Body of pancreas (tissue), 4 donors: ENCODE data around the gene NUCKS1. TPM values are rescaled to one million over a fixed set of nuclear protein-coding genes. Genes with fewer than 3 reads are reported as not detected.
A peak's percentile ranks its signal among the peaks of the same experiment; 100 is the strongest.

Experiments
- ATAC-seq: fragments of 150-250 bp; one replicate; pipeline ENCODE4 v1.9.1; 2016
- DNase-seq, 4 donors: peaks; one replicate each; pipeline ENCODE4 v3.0.0-alpha.2; 2019
- H3K27ac ChIP-seq, 4 donors: fragments of 200-600 bp; sonication (generic); 1 replicate in 3 of 4; 2 replicates in 1 of 4; pipeline versions ENCODE4 v1.5.1 to v1.6.1; 2016 to 2019; ENCODE audit warnings: mild to moderate bottlenecking in 1 of 4, mixed read lengths in 1 of 4, moderate library complexity in 1 of 4
- H3K27me3 ChIP-seq, 2 donors: fragments of 200-600 bp; sonication (generic); one replicate each; pipeline ENCODE4 v1.6.0; 2016; ENCODE audit warnings: mild to moderate bottlenecking in 1 of 2
- H3K36me3 ChIP-seq, 2 donors: fragments of 200-600 bp; sonication (generic); replicated peaks in 1 of 2; 2 replicates each; pipeline ENCODE4 v1.5.1; 2016; ENCODE audit warnings: low read depth in 2 of 2; ENCODE audit not compliant: insufficient read depth in 1 of 2
- H3K4me1 ChIP-seq: fragments of 200-600 bp; sonication (generic); one replicate; pipeline ENCODE4 v1.6.0; 2016
- H3K4me3 ChIP-seq, 2 donors: fragments of 200-600 bp; sonication (generic); 1 replicate in 1 of 2; 2 replicates in 1 of 2; pipeline ENCODE4 v1.5.1; 2016 to 2019
- H3K9me3 ChIP-seq, 3 donors: fragments of 200-600 bp; sonication (generic); 1 replicate in 2 of 3; 2 replicates in 1 of 3; pipeline ENCODE4 v1.5.1; 2016
- CTCF ChIP-seq, 7 experiments: fragments of 450-650 bp in 4 of 7; fragments of 200-600 bp in 3 of 7; sonication (generic) in 3 of 7; IDR thresholded peaks; one replicate each; pipeline ENCODE4 v1.5.1; 2016 to 2019; ENCODE audit warnings: antibody characterized with exemption in 7 of 7
- POLR2A ChIP-seq, 3 donors: fragments of 450-650 bp; IDR thresholded peaks; one replicate each; pipeline ENCODE4 v1.6.1; 2016; ENCODE audit warnings: antibody characterized with exemption in 3 of 3, mild to moderate bottlenecking in 2 of 3
- WGBS, 2 donors: methylation state at CpG; one replicate each; pipeline ENCODE4 v1.1.5; 2017; 5-methylcytosine and 5-hydroxymethylcytosine counted together
- intact Hi-C: fragments of 100-400 bp; cut with DNase I; formaldehyde crosslinking; loops from one replicate; pipeline ENCODE4 v1.15.1; 2023
- total RNA-seq, 2 donors: library from RNA; depleted of rRNA; stranded (reverse); fragments of >200 nt; gene quantifications; one replicate each; pipeline ENCODE4 v1.1.0, GENCODE V29; 2016

NUCKS1 gene
- total RNA-seq, 2 donors from 2014 or later: 37.6 to 39.2 TPM

- TF ChIP-seq CTCF (IDR thresholded peaks at IDR 0.05) (no peak), POLR2A (IDR thresholded peaks at IDR 0.05) (no peak)
- no peaks in the 10 kb centered on the region for H3K9me3 ChIP-seq
- intact Hi-C loops: no loop called here
- no peak for ATAC-seq
- 87 to 91% methylated on average over 5 of the region's 5 CpGs for WGBS, 2 donors
- H3K4me3 ChIP-seq: no peak overlapping the region
- no peaks in the 10 kb centered on the region for H3K27me3 ChIP-seq
- H3K27ac ChIP-seq: no peak overlapping the region
- no peaks in the 10 kb centered on the region for H3K36me3 ChIP-seq
- peaks cover 6% of the 10 kb centered on the region for H3K4me1 ChIP-seq
- no peak for DNase-seq
Observed at GRCh38 chr1:205780335-205780734, 30.4 kb upstream of the NUCKS1 start.

DNA sequence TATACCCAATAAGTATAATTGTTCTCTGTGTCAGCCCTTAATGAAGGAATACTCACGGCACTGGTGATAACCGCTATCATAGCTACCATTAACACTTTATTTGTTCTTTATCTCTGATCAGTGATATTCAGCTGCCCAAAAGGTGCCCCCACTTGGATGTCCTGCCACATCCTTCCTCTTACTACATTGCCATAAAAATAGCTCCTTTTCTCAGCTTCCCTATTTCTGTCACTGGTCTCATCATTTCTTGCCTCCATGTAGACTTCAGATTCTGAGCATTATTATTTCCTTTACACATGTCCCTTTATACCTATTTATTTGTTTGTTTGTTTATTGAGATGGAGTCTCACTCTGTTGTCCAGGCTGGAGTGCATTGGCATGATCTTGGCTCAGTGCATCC, 28.0 kb upstream of the NUCKS1 start:
- no peak for TF ChIP-seq POLR2A (IDR thresholded peaks at IDR 0.05)
- TF ChIP-seq CTCF (IDR thresholded peaks at IDR 0.05): no peak
- no peaks in the 10 kb centered on the region for H3K9me3 ChIP-seq
- H3K4me3 ChIP-seq: no peak overlapping the region
- no peak for DNase-seq
- intact Hi-C loops: no loop called here
- peaks cover 13% of the 10 kb centered on the region for H3K4me1 ChIP-seq
- H3K27me3 ChIP-seq: no peaks in the 10 kb centered on the region
- no peak overlapping the region for H3K27ac ChIP-seq
- H3K36me3 ChIP-seq: no peaks in the 10 kb centered on the region
- 61 to 63% methylated on average over 2 of the region's 2 CpGs for WGBS, 2 donors
- no peak for ATAC-seq

DNA sequence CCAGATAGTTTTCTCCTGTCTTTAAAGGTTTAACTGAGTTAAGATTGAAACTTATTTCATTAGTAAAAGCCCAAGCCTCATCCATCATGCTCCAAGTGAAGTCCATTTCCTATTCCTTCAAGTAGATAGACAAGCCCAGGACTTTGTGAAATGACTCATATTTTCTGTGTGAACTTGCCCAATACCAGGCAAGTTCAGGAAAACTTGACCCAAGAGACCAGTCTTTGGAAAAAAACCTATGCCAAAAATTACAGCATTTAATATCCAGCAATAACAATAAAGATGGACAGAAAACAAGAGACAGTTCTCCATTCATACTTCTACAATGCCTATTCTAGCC, 25.7 kb upstream of the NUCKS1 start:
- Histone ChIP-seq H3K36me3 (no peaks in the 10 kb centered on the region), H3K9me3 (no peaks in the 10 kb centered on the region), H3K27me3 (no peaks in the 10 kb centered on the region), H3K27ac (no peak overlapping the region), H3K4me1 (peaks cover 13% of the 10 kb centered on the region), H3K4me3 (no peak overlapping the region)
- intact Hi-C loops: no loop called here
- TF ChIP-seq POLR2A (IDR thresholded peaks at IDR 0.05): no peak
- no peak for TF ChIP-seq CTCF (IDR thresholded peaks at IDR 0.05)
- ATAC-seq (peak; percentile 30), DNase-seq (no peak)

GRCh38 chr1:205775015-205775716, 25.2 kb upstream of the NUCKS1 start, which contains the start of gene RAB29:
Gene RAB29, minus strand, starts transcription at chr1:205775482. Its CDS starts 526 bp downstream, at chr1:205774956.
- H3K4me1 ChIP-seq: peaks cover 13% of the 10 kb centered on the region
- peak in 2 of 3 donors; percentile 41 to 60 for TF ChIP-seq POLR2A (IDR thresholded peaks at IDR 0.05)
- no peak for TF ChIP-seq CTCF (IDR thresholded peaks at IDR 0.05)
- no peaks in the 10 kb centered on the region for H3K27me3 ChIP-seq
- ATAC-seq (peak; percentile 94), DNase-seq (peak; percentile 73 to 83 (median 78))
- no peaks in the 10 kb centered on the region for H3K36me3 ChIP-seq
- 0% methylated on average over 14 to 40 of the region's 40 CpGs for WGBS, 2 donors
- no peaks in the 10 kb centered on the region for H3K9me3 ChIP-seq
- H3K4me3 ChIP-seq: peak within 1 kb of the TSS; percentile 37 to 94
- H3K27ac ChIP-seq: peak within 1 kb of the TSS in 3 of 4 donors; percentile 19 to 57 (median 51)
- intact Hi-C loops: no loop called here
